ENCODE data around the gene CZIB.
"Not testable (repeated sequence)": the region's sequence is repeated elsewhere in the genome, so short reads cannot be mapped to it uniquely, and the experiment has no call there.

The CZIB gene

DNA sequence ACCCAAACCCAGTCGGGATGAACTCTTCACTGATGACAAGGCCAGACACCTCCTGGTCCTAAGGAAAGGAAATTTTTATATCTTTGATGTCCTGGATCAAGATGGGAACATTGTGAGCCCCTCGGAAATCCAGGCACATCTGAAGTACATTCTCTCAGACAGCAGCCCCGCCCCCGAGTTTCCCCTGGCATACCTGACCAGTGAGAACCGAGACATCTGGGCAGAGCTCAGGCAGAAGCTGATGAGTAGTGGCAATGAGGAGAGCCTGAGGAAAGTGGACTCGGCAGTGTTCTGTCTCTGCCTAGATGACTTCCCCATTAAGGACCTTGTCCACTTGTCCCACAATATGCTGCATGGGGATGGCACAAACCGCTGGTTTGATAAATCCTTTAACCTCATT is 10.1 kb downstream of the CZIB start:
- Histone ChIP-seq H3K79me2 (ENCODE audit: insufficient read depth, low read length) (no peaks in the 10 kb centered on the region), H2AFZ (ENCODE audit: low read depth, low read length) (no peak overlapping the region), H3K4me1 (ENCODE audit: insufficient read depth, low read length) (no peaks in the 10 kb centered on the region), H3K9me3 (ENCODE audit: insufficient read depth, low read length, severe bottlenecking) (peaks cover 15% of the 10 kb centered on the region), H3K4me3 (ENCODE audit: low read depth in 1 of 2, low read length in 2 of 2) (no peak overlapping the region), H4K20me1 (ENCODE audit: insufficient read depth, low read length) (no peaks in the 10 kb centered on the region), H3K9ac (ENCODE audit: low read depth, low read length) (no peak overlapping the region), H3K27me3 (ENCODE audit: insufficient read depth, low read length, poor library complexity) (no peaks in the 10 kb centered on the region), H3K36me3 (ENCODE audit: insufficient read depth, low read length) (peaks cover 86% of the 10 kb centered on the region), H3K4me2 (ENCODE audit: insufficient read depth, low read length) (no peak overlapping the region), H3K27ac (ENCODE audit: low read length) (no peak overlapping the region)
- TF ChIP-seq EZH2 (IDR thresholded peaks at IDR 0.05; ENCODE audit: borderline replicate concordance, low read depth, low read length, severe bottlenecking): no peak
- TF ChIP-seq, protein P1, sequence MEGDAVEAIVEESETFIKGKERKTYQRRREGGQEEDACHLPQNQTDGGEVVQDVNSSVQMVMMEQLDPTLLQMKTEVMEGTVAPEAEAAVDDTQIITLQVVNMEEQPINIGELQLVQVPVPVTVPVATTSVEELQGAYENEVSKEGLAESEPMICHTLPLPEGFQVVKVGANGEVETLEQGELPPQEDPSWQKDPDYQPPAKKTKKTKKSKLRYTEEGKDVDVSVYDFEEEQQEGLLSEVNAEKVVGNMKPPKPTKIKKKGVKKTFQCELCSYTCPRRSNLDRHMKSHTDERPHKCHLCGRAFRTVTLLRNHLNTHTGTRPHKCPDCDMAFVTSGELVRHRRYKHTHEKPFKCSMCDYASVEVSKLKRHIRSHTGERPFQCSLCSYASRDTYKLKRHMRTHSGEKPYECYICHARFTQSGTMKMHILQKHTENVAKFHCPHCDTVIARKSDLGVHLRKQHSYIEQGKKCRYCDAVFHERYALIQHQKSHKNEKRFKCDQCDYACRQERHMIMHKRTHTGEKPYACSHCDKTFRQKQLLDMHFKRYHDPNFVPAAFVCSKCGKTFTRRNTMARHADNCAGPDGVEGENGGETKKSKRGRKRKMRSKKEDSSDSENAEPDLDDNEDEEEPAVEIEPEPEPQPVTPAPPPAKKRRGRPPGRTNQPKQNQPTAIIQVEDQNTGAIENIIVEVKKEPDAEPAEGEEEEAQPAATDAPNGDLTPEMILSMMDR (IDR thresholded peaks at IDR 0.05; ENCODE audit: borderline replicate concordance, extremely low read depth, low read length, poor library complexity, severe bottlenecking): no peak
- DNase-seq: no peak
- ATAC-seq (ENCODE audit: insufficient read depth, low read depth): no peak

DNA sequence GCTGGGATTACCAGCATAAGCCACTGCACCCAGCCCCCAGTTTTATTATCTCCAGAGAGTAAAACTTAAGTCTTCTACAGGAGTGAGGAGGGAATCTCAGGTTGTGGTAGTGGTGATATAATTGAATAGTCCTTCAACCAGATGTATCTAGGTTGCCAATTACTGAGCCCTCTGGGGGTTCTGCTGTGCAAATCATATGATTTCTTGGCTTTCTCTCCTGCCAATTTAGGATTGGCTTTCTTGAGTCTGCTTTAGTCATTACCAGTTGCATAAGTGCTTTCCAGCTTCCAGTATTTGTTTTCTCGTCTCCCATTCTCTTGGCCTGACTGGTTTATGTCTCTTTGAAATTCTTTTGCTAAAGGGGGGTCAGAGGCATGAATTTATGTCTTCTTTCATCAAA is 12.7 kb downstream of the CZIB start:
- no peaks in the 10 kb centered on the region for H3K79me2 ChIP-seq (ENCODE audit: insufficient read depth, low read length)
- no peak overlapping the region for H3K4me3 ChIP-seq (ENCODE audit: low read depth in 1 of 2, low read length in 2 of 2)
- H3K9ac ChIP-seq (ENCODE audit: low read depth, low read length): no peak overlapping the region
- TF ChIP-seq, protein P1 (IDR thresholded peaks at IDR 0.05; ENCODE audit: borderline replicate concordance, extremely low read depth, low read length, poor library complexity, severe bottlenecking): no peak
- no peak for TF ChIP-seq EZH2 (IDR thresholded peaks at IDR 0.05; ENCODE audit: borderline replicate concordance, low read depth, low read length, severe bottlenecking)
- H3K27ac ChIP-seq (ENCODE audit: low read length): no peak overlapping the region
- ATAC-seq (ENCODE audit: insufficient read depth, low read depth) (no peak), DNase-seq (no peak)
- H2AFZ ChIP-seq (ENCODE audit: low read depth, low read length): no peak overlapping the region
- H4K20me1 ChIP-seq (ENCODE audit: insufficient read depth, low read length): no peaks in the 10 kb centered on the region
- H3K9me3 ChIP-seq (ENCODE audit: insufficient read depth, low read length, severe bottlenecking): peaks cover 26% of the 10 kb centered on the region
- no peaks in the 10 kb centered on the region for H3K4me1 ChIP-seq (ENCODE audit: insufficient read depth, low read length)
- no peak overlapping the region for H3K4me2 ChIP-seq (ENCODE audit: insufficient read depth, low read length)
- no peaks in the 10 kb centered on the region for H3K27me3 ChIP-seq (ENCODE audit: insufficient read depth, low read length, poor library complexity)
- H3K36me3 ChIP-seq (ENCODE audit: insufficient read depth, low read length): peaks cover 88% of the 10 kb centered on the region

DNA sequence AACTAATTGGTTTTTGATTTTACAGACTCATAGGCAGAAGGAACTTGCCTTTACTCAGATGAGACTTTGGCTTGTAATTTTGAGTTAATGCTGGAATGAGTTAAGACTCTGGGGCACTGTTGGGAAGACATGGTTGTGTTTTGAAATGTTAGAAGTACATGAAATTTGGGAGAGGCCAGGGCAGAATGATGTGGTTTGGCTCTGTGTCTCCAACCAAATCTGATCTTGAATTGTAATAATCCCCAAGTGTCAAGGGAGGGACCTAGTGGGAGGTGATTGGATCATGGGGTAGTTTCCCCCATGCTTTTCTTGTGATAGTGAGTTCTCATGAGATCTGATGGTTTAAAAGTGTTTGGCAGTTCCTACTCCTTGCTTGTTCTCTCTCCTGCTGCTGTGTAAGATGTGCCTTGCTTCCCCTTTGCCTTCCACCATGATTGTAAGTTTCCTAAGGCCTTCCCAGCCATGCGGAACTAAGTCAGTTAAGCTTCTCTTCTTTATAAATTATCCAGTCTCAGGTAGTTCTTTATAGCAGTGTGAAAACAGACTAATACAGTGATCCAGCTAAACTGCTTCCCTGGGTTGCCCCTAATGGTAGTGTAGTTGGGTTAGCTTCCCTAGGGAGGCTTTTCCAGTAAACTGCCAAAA is 13.6 kb downstream of the CZIB start:
- DNase-seq: no peak
- Histone ChIP-seq H3K9me3 (ENCODE audit: insufficient read depth, low read length, severe bottlenecking) (peaks cover 26% of the 10 kb centered on the region), H3K27ac (ENCODE audit: low read length) (no peak overlapping the region), H3K79me2 (ENCODE audit: insufficient read depth, low read length) (no peaks in the 10 kb centered on the region), H3K27me3 (ENCODE audit: insufficient read depth, low read length, poor library complexity) (no peaks in the 10 kb centered on the region), H2AFZ (ENCODE audit: low read depth, low read length) (no peak overlapping the region), H3K4me3 (ENCODE audit: low read depth in 1 of 2, low read length in 2 of 2) (no peak overlapping the region), H4K20me1 (ENCODE audit: insufficient read depth, low read length) (no peaks in the 10 kb centered on the region), H3K36me3 (ENCODE audit: insufficient read depth, low read length) (peaks cover 90% of the 10 kb centered on the region), H3K9ac (ENCODE audit: low read depth, low read length) (no peak overlapping the region), H3K4me1 (ENCODE audit: insufficient read depth, low read length) (no peaks in the 10 kb centered on the region), H3K4me2 (ENCODE audit: insufficient read depth, low read length) (no peak overlapping the region)
- ATAC-seq (ENCODE audit: insufficient read depth, low read depth): no peak
- TF ChIP-seq, protein P1 (IDR thresholded peaks at IDR 0.05; ENCODE audit: borderline replicate concordance, extremely low read depth, low read length, poor library complexity, severe bottlenecking): no peak
- no peak for TF ChIP-seq EZH2 (IDR thresholded peaks at IDR 0.05; ENCODE audit: borderline replicate concordance, low read depth, low read length, severe bottlenecking)

DNA sequence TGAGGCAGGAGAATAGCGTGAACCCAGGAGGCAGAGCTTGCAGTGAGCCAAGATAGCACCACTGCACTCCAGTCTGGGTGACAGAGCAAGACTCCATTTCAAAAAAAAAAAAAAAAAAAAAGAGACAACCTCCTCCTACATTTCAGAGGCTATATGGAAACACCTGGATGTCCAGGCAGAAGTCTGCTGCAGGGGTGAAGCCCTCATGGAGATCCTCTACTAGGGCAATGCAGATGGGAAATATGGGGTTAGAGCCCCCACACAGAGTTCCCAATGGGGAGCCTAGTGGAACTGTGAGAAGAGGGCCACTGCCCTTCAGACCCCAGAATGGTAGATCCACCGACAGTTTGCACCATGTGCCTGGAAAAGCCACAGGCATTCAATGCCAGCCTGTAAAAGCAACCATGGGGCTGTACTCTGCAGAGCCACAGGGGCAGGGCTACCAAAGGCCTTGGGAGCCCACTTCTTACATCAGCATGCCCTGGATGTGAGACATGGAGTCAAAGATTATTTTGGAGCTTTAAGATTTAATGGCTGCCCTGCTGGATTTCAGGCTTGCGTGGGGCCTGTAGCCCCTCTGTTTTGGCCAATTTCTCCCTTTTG is 14.2 kb downstream of the CZIB start:
- not testable (repeated sequence) for H3K27ac ChIP-seq (ENCODE audit: low read length); H3K27me3 ChIP-seq (ENCODE audit: insufficient read depth, low read length, poor library complexity); H2AFZ ChIP-seq (ENCODE audit: low read depth, low read length); H3K79me2 ChIP-seq (ENCODE audit: insufficient read depth, low read length); H4K20me1 ChIP-seq (ENCODE audit: insufficient read depth, low read length); H3K9ac ChIP-seq (ENCODE audit: low read depth, low read length); ATAC-seq (ENCODE audit: insufficient read depth, low read depth); H3K4me3 ChIP-seq (ENCODE audit: low read depth in 1 of 2, low read length in 2 of 2); H3K4me2 ChIP-seq (ENCODE audit: insufficient read depth, low read length); H3K4me1 ChIP-seq (ENCODE audit: insufficient read depth, low read length)
- peaks cover 88% of the 10 kb centered on the region for H3K36me3 ChIP-seq (ENCODE audit: insufficient read depth, low read length)
- peaks cover 26% of the 10 kb centered on the region for H3K9me3 ChIP-seq (ENCODE audit: insufficient read depth, low read length, severe bottlenecking)
- peak; percentile 50 for DNase-seq

DNA sequence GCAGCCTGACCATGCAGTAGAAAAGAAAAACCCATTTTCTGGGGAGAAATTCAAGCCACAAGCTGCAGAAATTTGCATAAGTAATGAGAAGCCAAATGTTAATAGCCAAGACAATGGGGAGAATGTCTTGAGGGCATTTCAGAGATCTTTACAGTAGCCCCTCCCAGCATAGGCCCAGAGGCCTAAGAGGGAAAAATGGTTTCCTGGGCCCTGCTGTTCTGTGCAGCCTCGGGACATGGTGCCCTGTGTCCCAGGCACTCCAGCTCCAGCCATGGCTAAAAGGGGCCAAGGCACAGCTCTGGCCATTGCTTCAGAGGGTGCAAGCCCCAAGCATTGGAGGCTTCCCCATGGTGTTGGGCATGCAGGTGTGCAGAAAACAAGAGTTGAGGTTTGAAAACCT is 14.9 kb downstream of the CZIB start:
- H3K9me3 ChIP-seq (ENCODE audit: insufficient read depth, low read length, severe bottlenecking): peaks cover 26% of the 10 kb centered on the region
- not testable (repeated sequence) for H4K20me1 ChIP-seq (ENCODE audit: insufficient read depth, low read length); H3K9ac ChIP-seq (ENCODE audit: low read depth, low read length); H3K4me2 ChIP-seq (ENCODE audit: insufficient read depth, low read length); H3K4me3 ChIP-seq (ENCODE audit: low read depth in 1 of 2, low read length in 2 of 2); H3K79me2 ChIP-seq (ENCODE audit: insufficient read depth, low read length); H3K27ac ChIP-seq (ENCODE audit: low read length); ATAC-seq (ENCODE audit: insufficient read depth, low read depth); H2AFZ ChIP-seq (ENCODE audit: low read depth, low read length); H3K4me1 ChIP-seq (ENCODE audit: insufficient read depth, low read length); H3K27me3 ChIP-seq (ENCODE audit: insufficient read depth, low read length, poor library complexity); DNase-seq
- H3K36me3 ChIP-seq (ENCODE audit: insufficient read depth, low read length): peaks cover 88% of the 10 kb centered on the region
